MM.1S (cell line): ENCODE measurements around the gene ZNF775.

Experiments used
- CTCF ChIP-seq: fragments of 300-600 bp; sonication (generic); IDR thresholded peaks from 2 replicates; pipeline ENCODE4 v1.5.1; 2016; ENCODE audit warnings: antibody characterized with exemption, low read length, mixed read lengths
- EZH2 ChIP-seq: fragments of 300-600 bp; sonication (generic); optimal IDR thresholded peaks from 2 replicates; pipeline ENCODE3; 2017; ENCODE audit warnings: low read depth, mild to moderate bottlenecking, antibody characterized with exemption, low read length, mixed read lengths

GRCh38 chr7:150335774-150336112 is 43.4 kb upstream of the ZNF775 start:
- TF ChIP-seq CTCF (no peak), EZH2 (no peak)
